Activated effector memory CD4-positive, alpha-beta T cell treated with anti-CD3 and anti-CD28 coated beads, Interleukin-2, amount 50 U/mL, for 16 hours (primary cell): ENCODE measurements around the gene RILPL2.
"Not testable (repeated sequence)": the region's sequence is repeated elsewhere in the genome, so short reads cannot be mapped to it uniquely, and the experiment has no call there.

ENCODE experiments used
- DNase-seq: peaks from one replicate; pipeline ENCODE4 v3.0.0-alpha.2; 2020

The RILPL2 gene

DNA sequence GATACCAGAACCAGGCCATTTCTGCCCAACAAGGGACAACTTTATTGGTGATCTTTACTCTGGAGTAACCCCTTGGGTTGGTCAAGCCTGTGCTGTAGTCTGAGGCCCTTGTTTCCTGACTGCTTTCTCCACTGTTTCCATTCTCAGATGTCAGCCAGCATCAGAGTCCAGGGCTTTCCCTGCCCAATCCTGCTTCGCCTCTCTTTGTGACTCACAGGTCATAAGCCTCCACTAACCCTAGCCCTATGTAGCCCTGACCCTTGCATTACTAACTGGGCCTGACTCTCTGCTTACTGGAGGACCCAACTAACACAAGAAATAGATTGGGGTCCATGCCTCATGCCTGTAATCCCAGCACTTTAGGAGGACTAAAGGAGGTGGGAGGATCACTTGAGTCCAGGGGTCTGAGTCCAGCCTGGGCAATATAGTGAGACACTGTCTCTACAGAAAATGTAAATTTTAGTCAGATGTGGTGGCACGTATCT, 12.8 kb upstream of the RILPL2 start:
- no peak for DNase-seq

DNA sequence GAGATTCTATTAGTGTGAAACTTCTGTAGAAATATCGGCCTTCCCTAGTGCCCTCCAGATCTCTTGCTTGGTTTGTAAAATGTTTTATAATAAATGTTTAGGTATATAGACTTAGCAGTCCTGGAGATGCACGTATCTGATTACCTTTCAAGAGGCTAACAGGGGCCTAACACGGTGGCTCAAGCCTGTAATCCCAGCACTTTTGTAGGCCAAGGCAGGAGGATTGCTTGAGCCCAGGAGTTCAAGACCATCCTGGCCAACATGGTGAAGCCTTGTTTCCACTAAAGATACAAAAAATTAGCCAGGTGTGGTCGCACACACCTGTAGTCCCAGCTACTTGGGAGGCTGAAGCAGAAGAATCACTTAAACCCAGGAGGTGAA, 9.8 kb upstream of the RILPL2 start:
- no peak for DNase-seq

DNA sequence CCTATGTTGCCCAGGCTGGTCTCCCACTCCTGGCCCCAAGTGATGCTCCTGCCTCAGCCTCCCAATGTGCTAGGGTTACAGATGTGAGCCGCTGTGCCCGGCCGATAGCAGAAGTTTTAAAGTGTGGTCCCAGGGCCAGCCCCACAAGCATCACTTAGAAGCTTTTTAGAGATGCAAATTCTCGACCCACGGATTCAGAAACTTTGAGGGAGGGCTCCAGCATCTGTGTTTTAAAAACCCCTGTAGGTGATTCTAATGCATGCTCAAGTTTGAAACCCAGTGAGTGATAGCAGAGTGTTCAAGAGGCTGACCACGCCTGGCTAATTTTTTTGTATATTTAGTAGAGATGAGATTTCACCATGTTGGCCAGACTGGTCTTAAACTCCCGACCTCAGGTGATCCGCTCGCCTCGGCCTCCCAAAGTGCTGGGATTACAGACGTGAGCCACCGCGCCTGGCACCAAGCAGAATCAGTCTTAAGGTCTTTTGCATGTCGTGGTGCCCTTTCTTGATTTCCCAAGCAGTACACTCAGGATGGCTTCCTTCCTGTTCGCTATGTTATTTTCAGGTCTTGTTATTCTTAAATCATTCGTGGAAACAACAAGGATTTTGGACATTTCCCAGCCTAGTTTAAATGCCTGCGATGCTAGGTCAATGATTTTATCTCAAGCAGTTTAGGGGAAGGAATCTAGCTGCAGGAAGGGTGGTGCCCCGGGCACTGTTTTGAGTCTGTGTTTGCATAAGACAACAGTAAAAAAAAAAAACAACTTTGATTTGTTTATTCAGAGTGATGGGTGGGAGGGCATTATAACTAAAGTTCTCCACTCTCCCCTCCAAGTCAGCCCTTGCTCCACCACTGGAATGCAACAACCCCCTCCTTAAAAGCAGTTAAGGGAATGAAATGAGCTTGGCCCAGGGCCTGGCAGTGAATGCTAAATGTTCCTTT, 9.2 kb upstream of the RILPL2 start:
- no peak for DNase-seq

DNA sequence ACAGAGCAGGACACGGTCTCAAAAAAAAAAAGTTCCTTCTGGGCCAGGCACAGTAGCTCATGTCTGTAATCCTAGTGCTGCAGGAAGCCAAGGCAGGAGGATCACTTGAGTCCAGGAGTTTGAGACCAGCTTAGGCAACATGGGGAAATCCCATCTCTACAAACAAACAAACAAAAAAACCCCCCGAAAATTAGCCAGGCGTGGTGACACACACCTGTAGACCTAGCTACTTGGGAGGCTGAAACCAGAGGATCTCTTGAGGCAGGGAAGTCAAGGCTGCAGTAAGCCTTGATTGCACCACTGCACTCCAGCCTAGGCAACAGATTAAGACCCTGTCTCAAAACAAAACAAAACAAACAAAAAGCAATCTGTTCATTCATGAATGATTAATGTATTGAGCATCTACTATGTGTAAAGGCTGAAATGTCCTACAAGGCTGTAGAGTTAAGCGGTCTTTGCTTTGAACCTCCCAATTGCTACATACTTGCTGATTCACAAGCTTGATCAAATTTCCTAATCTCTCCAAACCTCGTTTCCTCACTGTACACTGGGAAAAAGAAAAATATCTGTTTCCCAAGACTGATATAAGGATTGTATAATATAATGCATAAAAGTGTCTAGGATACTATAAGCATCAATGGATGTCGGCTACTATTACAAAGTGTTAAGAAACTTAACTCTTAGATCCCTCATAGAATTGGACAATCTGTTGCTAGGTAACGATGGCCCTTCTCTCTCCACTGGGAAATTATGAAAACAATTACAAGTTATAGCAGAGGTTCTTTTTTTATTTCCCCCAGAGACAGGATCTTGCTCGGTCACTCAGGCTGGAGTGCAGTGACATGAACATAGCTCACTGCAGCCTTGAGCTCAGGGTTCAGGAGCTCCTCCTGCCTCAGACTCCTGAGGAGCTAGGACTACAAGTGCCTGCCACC, 7.9 kb upstream of the RILPL2 start:
- no peak for DNase-seq

DNA sequence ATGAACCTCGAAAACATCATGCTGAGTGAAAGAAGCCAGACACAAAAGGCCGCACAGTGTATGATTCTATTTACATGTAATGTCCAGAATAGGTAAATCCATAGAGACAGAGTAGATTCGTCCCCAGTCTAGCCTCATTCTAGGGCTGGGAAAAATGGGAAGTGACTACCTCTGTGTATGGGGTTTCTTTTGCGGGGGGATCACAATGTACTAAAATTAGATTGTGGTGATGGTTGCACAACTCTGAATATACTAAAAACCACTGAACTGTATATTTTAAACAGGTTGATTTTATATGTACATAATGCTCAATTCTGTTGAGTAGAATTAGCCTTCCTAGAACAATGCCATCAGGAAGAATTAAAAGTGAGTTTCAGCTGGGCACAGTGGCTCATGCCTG, 6.3 kb upstream of the RILPL2 start:
- DNase-seq: no peak

DNA sequence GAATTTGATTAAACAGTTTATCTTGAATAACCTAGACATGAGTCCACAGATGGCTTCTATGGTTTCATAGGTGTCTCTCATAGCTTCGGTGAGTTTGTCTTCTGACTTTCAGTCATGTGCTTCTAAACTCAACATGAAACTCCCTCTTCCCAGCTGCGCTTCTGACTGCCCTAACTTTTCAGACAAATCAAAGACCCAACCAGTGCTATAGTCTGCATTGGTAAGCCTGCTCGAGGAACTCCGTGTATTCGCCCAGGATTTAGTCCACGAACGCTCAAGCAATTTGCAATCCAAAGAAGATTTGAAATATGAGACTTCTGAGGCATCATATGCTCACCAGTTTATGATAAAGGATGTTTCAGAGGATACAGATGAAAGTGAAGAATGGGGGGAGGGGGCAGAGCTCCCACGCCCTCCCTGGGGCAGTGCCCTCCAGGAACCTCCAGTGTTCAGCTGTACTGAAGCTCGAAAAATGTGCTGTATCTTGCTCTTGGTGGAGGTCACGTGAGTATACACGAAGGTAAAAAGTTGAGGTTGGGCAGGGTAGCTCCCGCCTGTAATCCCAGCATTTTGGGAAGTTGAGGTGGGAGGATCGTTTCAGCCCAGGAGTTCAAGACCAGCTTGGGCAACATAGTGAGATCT, 5.2 kb upstream of the RILPL2 start:
- no peak for DNase-seq

DNA sequence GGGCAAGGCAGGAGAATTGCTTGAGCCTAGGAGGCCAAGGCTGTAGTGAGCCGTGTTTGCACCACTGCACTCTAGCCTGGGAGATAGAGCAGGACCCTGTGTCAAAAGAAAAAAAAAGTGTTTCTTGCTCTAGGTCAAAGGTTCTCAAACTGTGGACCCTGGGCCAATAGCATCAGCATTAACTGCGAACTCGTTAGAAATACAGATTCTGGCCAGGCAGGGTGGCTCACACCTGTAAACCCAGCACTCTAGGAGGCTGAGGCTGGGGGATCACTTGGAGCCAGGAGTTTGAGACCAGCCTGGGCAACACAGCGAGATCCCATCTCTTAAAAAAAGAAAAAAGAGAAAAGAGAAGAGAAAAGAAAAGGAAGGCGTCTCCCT, 858 bp downstream of the RILPL2 start:
- DNase-seq: no peak

DNA sequence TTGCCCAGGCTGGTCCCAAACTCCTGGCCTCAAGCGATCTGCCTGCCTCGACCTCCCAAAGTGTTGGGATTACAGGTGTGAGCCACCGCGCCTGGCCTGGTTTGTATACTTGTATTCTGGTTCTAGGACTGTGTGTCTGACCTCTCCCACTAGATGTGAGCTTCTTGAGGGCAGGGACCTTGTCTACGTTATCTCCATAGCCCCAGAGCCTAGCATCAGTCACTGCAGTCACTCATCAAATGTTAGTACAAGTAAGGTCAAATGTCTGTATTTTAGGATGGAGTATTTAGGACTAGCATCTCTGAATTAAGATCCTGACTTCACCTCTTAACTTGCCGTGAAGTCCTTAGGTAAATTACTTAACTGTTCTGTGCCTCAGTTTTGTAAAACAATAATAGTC, 2.9 kb downstream of the RILPL2 start:
- no peak for DNase-seq

DNA sequence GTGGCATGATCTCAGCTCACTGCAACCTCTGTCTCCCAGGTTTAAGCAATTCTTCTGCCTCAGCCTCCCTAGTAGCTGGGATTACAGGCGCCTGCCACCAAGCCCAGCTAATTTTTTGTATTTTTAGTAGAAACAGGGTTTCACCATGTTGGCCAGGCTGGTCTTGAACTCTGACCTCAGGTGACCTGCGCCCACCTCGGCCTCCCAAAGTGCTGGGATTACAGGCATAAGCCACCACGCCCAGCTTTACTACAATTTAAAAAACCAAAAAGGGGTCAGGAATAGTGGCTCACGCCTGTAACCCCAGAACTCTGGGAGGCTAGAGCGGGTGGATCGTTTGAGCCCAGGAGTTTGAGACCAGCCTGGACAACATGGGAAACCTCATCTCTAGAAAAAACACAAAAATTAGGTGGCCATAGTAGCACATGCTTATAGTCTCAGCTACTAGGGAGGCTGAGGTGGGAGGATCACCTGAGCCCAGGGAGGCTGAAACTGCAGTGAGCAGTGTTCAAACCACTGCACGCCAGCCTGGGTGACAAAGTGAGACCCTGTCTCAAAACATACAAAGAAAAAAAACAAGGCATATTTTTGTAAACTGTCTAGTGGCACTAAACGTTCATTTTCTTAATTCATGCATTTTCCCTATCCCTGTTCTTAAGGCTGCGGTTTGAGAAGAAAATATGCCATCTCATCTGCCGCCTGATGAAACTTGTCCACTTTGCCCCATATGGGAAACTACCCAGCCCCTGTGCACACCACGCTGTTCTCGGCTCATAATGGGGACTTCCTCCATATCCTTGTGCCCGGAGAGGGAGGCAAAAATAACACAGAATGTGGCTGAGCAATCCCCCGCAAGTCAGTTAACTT, 4.3 kb downstream of the RILPL2 start:
- DNase-seq: peak; percentile 80

DNA sequence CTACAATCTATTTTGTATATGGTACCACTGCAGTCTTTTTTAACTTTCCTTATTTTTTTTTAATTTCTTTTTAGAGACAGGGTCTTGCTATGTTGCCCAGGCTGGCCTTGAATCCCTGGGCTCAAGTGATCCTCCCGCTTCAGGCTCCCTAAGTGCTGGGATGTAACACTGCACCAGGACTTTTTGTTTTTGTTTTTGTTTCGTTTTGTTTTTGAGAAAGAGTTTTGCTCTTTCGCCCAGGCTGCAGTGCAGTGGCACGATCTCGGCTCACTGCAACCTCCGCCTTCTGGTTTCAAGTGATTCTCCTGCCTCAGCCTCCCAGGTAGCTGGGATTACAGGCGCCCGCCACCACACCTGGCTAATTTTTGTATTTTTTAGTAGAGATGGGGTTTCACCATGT, 7.4 kb downstream of the RILPL2 start:
- not testable (repeated sequence) for DNase-seq

DNA sequence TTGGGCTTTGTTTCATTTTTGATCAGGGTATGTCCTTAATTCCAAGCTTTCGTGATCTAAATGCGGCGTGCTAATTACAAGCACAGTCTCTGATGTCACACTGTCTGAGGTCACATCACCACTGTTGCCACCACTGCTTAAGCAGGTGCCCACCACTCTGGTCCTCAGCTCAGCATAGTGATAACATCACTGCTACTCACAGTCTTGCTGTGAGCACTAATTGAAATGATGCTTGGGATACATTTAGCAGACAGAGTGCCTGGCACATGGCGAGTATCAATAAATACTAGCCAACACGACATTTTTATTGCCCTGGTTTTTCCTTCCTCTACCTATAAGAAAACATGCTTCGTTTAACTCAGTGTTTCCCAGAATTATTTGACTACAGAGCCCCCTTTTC, 7.9 kb downstream of the RILPL2 start:
- no peak for DNase-seq

DNA sequence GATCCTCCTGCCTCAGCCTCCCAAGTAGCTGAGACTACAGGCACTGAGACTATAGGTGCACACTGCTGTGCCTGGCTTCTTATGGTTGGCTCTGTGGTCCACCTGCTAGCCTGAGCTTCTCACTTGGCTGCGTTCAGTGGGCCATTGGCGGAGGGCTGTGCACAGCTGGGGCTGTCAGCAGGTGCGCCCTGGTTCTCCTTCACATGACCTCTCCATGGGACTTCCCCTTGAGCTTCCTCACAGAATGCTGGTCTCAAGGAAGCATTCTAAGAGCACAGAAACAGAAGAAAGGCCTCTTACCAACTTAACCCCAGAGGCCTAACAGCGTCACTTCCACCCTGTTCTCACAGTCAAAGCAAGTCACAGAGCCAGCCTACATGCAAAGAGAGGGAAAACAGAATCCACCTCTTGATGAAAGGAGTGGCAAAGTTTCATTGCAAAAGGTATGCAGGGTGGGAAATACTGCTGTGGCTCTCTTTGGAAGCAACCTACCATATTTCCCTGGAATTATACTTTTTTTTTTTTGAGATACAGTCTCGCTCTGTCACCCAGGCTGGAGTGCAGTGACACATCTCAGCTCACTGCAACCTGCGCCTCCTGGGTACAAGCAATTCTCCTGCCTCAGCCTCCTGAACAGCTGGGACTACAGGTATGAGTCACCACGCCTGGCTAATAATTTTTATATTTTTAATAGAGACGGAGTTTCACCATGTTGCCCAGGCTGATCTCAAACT, 9.3 kb downstream of the RILPL2 start:
- peak; percentile 74 for DNase-seq

DNA sequence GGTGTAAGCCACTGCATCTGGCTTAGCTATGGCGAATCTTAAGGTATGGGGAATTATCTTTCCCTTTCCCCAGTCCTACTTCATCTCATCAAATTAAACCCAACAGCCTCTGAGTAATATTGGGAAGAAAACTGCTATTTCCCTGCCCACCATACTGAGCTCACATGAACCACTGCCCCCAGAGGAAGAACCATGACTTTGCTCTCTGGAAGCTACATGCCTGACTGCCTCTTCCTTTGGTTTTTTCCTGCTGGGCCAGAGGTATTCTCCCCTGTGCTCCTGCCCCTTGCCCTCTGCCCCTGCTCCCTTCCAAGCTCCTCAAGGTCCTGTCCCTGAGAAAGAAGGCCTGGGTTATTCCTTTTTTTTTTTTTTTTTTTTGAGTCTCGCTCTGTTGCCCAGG, 15.2 kb downstream of the RILPL2 start:
- DNase-seq: no peak

DNA sequence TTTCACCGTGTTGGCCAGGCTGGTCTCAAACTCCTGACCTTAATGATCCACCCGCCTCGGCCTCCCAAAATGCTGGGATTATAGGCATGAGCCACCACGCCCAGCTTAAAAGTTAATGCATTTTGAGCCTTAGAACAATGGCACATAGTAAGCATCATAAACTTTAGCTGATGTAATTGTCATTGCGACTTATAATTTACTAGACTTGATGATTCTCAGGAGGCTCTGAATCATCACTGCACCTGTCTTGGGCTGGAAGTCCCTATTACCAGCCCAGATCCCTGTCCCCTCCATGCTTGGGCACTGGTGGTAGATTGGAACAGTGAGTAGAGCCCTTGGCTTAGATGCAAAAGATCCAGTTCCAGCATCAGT, 26.5 kb downstream of the RILPL2 start:
- no peak for DNase-seq

DNA sequence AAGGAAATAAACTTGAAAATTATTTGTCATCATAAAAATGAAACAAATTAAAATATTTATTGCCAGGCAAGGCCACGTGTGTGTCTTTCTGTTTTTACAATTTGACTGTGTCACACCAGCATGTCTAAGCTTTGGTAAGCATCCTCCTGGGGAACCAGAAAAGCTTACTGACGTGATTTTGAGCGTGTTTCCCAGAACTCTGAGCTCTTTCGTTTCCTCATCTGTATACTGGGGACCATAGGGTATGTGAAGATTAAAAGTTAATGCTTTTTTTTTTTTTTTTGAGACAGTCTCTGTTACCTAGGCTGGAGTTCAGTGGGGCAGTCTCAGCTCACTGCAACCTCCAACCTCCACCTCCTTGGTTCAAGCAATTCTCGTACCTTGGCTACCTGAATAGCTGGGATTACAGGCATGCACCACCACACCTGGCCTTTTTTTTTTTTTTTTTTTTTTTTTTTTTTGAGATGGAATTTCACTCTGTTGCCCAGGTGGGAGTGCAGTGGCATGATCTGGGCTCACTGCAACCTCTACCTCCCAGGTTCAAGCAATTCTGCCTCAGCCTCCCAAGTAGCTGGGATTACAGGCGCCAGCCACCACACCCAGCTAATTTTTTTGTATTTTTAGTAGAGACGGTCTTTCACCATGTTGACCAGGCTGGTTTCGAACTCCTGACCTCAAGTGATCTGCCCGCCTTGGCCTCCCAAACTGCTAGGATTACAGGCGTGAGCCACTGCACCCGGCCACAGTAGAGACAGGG, 27.0 kb downstream of the RILPL2 start:
- DNase-seq: not testable (repeated sequence)

DNA sequence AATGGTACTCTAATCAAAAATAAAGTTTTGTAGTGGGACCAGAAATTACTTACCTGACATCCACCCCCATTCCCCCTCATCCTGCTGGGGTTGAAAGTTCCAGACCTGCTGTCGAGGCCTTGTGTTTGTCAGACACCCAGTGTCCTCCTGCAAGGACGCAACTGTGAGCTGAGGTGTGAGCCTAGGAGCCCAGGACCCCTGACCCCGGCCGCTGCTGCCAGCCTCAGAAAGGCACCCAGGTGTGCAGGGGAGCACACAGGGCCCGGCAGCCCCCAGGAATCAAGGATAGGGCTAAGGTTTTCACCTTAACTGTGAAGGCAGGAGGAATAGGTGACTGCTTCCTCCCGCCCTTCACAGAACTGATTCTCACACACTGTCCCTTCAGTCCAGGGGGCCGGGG, 27.9 kb downstream of the RILPL2 start:
- DNase-seq: not testable (repeated sequence)

DNA sequence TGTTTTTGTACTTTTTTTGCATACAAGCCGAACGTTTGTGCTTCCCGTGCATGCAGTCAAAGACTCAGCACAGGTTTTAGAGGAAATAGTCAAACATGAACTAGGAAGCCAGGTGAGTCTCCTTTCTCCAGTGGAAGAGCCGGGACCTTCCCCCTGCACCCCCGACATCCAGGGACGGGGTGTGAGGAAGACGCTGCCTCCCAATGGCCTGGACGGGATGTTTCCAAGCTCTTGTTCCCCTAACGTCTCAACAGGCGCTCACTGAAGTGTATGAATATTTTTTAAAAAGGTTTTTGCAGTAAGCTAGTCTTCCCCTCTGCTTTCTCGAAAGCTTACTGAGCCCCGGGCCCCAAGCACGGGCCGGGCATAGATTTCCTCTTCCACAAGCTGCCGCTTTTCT, 28.6 kb downstream of the RILPL2 start:
- DNase-seq: not testable (repeated sequence)

DNA sequence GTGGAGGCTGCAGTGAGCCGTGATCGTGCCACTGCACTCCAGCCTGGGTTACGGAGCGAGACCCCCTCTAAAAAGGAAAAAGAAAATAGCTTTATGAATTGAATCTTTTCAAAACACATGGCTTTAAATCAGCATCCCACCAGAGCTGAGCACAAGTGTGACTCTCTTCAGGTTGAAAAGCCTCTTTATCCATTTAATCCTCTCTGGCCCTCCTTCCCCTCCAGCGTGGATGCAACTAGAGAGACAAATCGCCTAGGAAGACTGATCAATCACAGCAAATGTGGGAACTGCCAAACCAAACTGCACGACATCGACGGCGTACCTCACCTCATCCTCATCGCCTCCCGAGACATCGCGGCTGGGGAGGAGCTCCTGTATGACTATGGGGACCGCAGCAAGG, 29.2 kb downstream of the RILPL2 start:
- DNase-seq: not testable (repeated sequence)

DNA sequence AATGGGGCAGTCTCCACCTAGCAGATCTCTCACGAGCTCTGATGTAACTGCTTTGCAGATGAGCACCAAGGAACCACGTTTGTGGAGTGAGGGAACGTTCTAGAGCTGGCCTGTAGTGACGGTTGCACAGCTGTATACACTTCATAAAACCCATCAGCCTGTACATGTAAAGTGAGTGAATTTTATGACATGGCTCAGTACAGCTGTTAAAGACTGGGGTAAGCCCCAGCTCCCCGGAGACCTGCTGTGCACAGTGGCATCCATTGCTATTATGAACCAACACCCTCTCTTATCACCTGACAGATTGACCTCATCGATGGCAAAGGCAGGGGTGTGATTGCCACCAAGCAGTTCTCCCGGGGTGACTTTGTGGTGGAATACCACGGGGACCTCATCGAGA, 31.9 kb downstream of the RILPL2 start:
- DNase-seq: no peak
